BLaER1 (cell line): ENCODE data around the gene MIF.
"Not testable (repeated sequence)": the region's sequence is repeated elsewhere in the genome, so short reads cannot be mapped to it uniquely, and the experiment has no call there.

ENCODE experiments used
- H3K27ac ChIP-seq: shearing (Covaris generic); formaldehyde crosslinking; 2 replicates; pipeline ENCODE4 v1.8.1; 2022
- H3K27me3 ChIP-seq: shearing (Covaris generic); formaldehyde crosslinking; 2 replicates; pipeline ENCODE4 v1.8.1; 2022
- H3K36me3 ChIP-seq: shearing (Covaris generic); formaldehyde crosslinking; 2 replicates; pipeline ENCODE4 v1.8.1; 2022
- H3K4me1 ChIP-seq: shearing (Covaris generic); formaldehyde crosslinking; 2 replicates; pipeline ENCODE4 v1.8.1; 2022
- H3K4me2 ChIP-seq: shearing (Covaris generic); formaldehyde crosslinking; 2 replicates; pipeline ENCODE4 v1.8.1; 2022
- H3K4me3 ChIP-seq: shearing (Covaris generic); formaldehyde crosslinking; 2 replicates; pipeline ENCODE4 v1.8.1; 2022
- H3K9ac ChIP-seq: shearing (Covaris generic); formaldehyde crosslinking; 2 replicates; pipeline ENCODE4 v1.8.1; 2022
- H3K9me3 ChIP-seq: shearing (Covaris generic); formaldehyde crosslinking; 2 replicates; pipeline ENCODE4 v1.8.1; 2022
- H4K20me1 ChIP-seq: shearing (Covaris generic); formaldehyde crosslinking; 2 replicates; pipeline ENCODE4 v1.8.1; 2022
- Cebpa-rat ChIP-seq: shearing (Covaris generic); IDR thresholded peaks from 2 replicates; pipeline ENCODE4 v1.8.1; 2022

Gene MIF

DNA sequence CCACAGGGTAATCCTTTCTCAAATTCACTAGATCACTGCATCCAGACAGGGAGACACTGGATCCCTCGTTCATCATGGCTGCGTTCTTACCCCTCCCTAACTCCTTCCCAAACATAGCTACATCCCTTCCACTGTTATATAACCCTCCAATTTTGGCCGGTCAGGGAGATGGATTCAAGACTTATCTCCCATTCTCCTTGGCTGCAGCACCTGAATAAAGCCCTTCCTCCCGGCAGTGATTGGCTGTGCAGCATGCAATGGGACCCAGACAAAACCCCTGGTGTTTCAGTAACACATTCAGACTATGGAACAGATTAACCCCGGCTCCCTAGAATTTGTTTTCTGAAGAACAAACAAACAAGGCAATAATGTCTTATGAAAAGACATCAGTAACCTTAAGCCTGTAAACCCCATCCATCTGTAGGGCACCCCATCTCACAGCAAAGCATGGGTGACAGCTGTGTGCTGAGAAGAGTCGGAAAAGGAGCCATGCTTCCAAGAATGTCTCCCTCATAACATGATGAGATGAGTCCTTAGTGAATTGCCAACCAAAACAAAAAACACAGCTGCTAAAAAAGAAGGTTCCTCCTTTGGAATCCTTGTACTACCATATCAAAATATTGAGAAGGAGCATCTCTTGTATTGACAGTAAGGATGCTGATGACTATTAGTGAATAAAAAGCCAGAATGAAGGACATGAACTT is 5.0 kb downstream of the MIF start:
- no peak overlapping the region for H3K4me2 ChIP-seq
- no peak overlapping the region for H3K4me3 ChIP-seq
- no peak overlapping the region for H3K27ac ChIP-seq
- H3K9me3 ChIP-seq: peaks cover 15% of the 10 kb centered on the region; the same call in 1 of the 2 replicates
- no peaks in the 10 kb centered on the region for H3K27me3 ChIP-seq
- TF ChIP-seq Cebpa-rat: no peak
- H4K20me1 ChIP-seq: peaks cover 26% of the 10 kb centered on the region
- peaks cover 48% of the 10 kb centered on the region for H3K36me3 ChIP-seq
- H3K4me1 ChIP-seq: peaks cover 30% of the 10 kb centered on the region
- H3K9ac ChIP-seq: no peak overlapping the region

GRCh38 chr22:23900227-23900626 is 6.0 kb downstream of the MIF start:
- H3K4me2 ChIP-seq, H3K27ac ChIP-seq, H3K4me3 ChIP-seq, H3K9ac ChIP-seq, H3K27me3 ChIP-seq: not testable (repeated sequence)
- Histone ChIP-seq H3K9me3 (peaks cover 15% of the 10 kb centered on the region; the same call in 1 of the 2 replicates), H3K36me3 (peaks cover 48% of the 10 kb centered on the region), H4K20me1 (peaks cover 22% of the 10 kb centered on the region), H3K4me1 (peaks cover 40% of the 10 kb centered on the region)

- Histone ChIP-seq H3K9ac (no peak overlapping the region), H3K4me3 (no peak overlapping the region), H3K36me3 (peaks cover 35% of the 10 kb centered on the region), H3K27me3 (no peaks in the 10 kb centered on the region), H3K9me3 (peaks cover 15% of the 10 kb centered on the region; the same call in 1 of the 2 replicates), H3K27ac (no peak overlapping the region), H3K4me1 (peaks cover 31% of the 10 kb centered on the region), H4K20me1 (peaks cover 8% of the 10 kb centered on the region), H3K4me2 (no peak overlapping the region)
- no peak for TF ChIP-seq Cebpa-rat
Measured at GRCh38 chr22:23901600-23901999, 7.4 kb downstream of the MIF start.

DNA sequence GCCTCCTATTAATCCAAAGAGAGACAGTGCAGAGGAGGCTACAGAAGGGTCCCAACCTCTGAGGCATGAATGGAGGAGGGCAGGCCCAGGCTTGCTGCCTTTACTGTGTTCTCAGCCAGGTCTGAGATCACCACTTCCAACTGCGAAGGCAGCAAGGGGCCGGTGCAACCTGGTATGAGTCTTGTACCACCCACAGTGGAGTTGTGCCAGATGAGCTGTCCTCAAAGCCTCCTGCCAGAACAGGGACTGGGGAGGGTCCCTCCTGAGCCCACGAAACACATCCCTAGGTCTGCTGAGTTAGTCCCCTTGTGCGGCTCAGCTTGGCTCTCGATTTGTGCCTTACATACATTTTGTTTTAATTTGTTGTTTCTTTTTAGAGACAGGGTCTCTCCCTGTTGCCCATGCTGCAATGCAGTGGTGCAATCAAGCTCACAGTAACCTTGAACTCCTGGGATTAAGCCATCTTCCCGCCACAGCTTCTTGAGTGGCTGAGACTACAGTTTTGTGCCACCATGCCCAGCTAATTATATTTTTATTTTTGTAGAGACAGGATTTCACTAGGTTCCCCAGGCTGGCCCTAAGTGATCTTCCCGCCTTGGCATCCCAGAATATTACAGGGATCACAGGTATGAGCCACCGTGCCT is 9.3 kb downstream of the MIF start:
- Histone ChIP-seq H4K20me1 (no peaks in the 10 kb centered on the region), H3K27me3 (no peaks in the 10 kb centered on the region), H3K9ac (no peak overlapping the region), H3K4me3 (no peak overlapping the region), H3K4me2 (no peak overlapping the region), H3K4me1 (peaks cover 15% of the 10 kb centered on the region), H3K27ac (no peak overlapping the region), H3K36me3 (peaks cover 18% of the 10 kb centered on the region; the same call in 1 of the 2 replicates), H3K9me3 (peaks cover 15% of the 10 kb centered on the region; the same call in 1 of the 2 replicates)
- TF ChIP-seq Cebpa-rat: no peak

- peaks cover 5% of the 10 kb centered on the region; the same call in 1 of the 2 replicates for H3K36me3 ChIP-seq
- H4K20me1 ChIP-seq: no peaks in the 10 kb centered on the region
- H3K9ac ChIP-seq: no peak overlapping the region; the same call in 1 of the 2 replicates
- H3K27ac ChIP-seq: no peak overlapping the region; the same call in 1 of the 2 replicates
- H3K4me1 ChIP-seq: peaks cover 15% of the 10 kb centered on the region
- H3K4me3 ChIP-seq: no peak overlapping the region
- no peak for TF ChIP-seq Cebpa-rat
- H3K9me3 ChIP-seq: peaks cover 11% of the 10 kb centered on the region; the same call in 1 of the 2 replicates
- H3K4me2 ChIP-seq: peak overlapping the region; percentile 51
- no peaks in the 10 kb centered on the region for H3K27me3 ChIP-seq
Measured at GRCh38 chr22:23904573-23905254, 10.5 kb downstream of the MIF start.

DNA sequence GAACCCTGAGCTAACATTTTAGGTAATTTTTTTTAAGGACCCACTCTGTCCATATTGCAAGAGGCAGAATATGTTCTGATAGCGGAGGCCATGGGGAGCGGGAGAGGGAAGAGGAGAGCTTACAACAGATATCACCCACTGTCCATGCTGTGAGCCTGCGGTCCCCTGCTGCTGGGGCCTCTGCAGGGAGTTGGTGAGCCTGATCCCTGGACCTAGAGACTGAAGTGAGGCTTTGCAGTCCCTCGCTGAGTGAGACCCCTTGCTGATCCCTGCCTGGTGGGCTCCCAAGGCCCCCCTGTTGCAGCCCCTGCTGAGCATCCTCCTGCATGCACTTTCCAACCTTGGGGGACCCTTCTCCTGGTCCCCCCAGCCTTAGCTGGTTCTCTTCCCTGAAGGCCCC is 12.5 kb downstream of the MIF start:
- Histone ChIP-seq H3K9me3 (no peaks in the 10 kb centered on the region), H3K9ac (no peak overlapping the region), H3K27ac (no peak overlapping the region), H3K4me2 (no peak overlapping the region), H3K4me3 (no peak overlapping the region), H4K20me1 (no peaks in the 10 kb centered on the region), H3K36me3 (no peaks in the 10 kb centered on the region), H3K27me3 (no peaks in the 10 kb centered on the region), H3K4me1 (peaks cover 15% of the 10 kb centered on the region)
- TF ChIP-seq Cebpa-rat: no peak

GRCh38 chr22:23907423-23907822 is 13.2 kb downstream of the MIF start:
- not testable (repeated sequence) for H3K4me3 ChIP-seq, H3K9me3 ChIP-seq, H3K27ac ChIP-seq, H3K36me3 ChIP-seq, H4K20me1 ChIP-seq, H3K9ac ChIP-seq, H3K27me3 ChIP-seq, H3K4me2 ChIP-seq
- peaks cover 15% of the 10 kb centered on the region for H3K4me1 ChIP-seq

GRCh38 chr22:23908587-23909205 is 14.5 kb downstream of the MIF start:
- H3K9me3 ChIP-seq: no peaks in the 10 kb centered on the region
- no peak overlapping the region for H3K9ac ChIP-seq
- no peak overlapping the region for H3K4me2 ChIP-seq
- H4K20me1 ChIP-seq: no peaks in the 10 kb centered on the region
- no peaks in the 10 kb centered on the region for H3K36me3 ChIP-seq
- no peak overlapping the region for H3K27ac ChIP-seq
- no peaks in the 10 kb centered on the region for H3K27me3 ChIP-seq
- no peak for TF ChIP-seq Cebpa-rat
- H3K4me1 ChIP-seq: peaks cover 24% of the 10 kb centered on the region
- no peak overlapping the region for H3K4me3 ChIP-seq

DNA sequence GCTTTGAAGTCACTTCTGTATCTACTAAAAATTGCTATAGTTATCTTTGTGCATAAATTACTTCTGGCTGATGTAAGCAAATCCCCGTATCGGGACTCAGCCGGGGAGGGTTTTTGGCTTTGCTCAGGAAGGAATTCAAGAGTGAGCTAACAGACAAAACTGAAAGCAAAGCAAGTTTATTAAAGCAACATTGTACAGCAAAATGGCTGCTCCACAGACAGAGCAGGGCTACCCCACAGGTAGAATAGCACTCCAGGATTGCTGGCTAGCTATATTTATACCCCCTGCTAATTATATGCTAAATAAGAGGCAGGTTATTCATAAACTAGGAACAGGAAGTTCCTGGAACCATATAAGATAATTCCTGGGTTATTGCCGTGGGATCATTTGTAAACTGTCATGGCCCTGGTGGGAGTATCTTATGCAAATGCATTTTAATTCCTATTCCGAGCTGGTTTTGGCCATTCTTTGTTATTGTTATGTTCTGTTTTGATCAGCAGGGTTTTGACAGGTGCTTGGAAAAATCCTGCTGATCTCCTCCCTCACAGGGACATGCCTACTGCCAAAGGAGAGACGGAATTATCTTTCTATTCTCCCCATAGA is 15.2 kb downstream of the MIF start:
- Histone ChIP-seq H3K4me2 (no peak overlapping the region), H3K4me3 (no peak overlapping the region), H3K9me3 (no peaks in the 10 kb centered on the region), H3K27me3 (no peaks in the 10 kb centered on the region), H3K4me1 (peaks cover 23% of the 10 kb centered on the region), H3K9ac (no peak overlapping the region), H4K20me1 (no peaks in the 10 kb centered on the region), H3K36me3 (no peaks in the 10 kb centered on the region), H3K27ac (no peak overlapping the region)
- TF ChIP-seq Cebpa-rat: no peak
